Measurements from ENCODE around the gene MRPL3. TPM values are rescaled to one million over a fixed set of nuclear protein-coding genes. Genes with fewer than 3 reads are reported as not detected.

The MRPL3 gene
- total and polyA plus RNA-seq, 2 donors (not counting 3 experiments of a cell fraction or from before 2014, with no cell fraction given), result 49.6 to 68.2 TPM

DNA sequence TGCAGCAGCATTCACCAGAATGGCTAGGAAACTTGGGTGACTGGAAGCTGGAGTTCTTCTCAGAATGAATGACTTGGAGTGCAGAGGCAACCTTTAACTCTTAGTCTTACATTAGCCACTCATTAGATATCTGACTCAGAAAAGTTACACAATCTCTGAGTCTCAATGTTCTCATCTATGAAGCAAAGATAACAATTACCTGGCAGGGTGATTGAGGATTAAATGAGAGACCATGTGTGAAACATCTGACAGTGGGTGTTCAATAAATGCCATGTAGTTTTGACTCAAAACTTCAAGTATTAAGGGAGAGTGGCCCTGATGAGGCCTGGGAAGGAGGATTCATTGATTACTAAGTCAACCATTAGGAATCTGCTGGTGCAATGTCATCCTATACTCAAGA lies 48.3 kb downstream of the MRPL3 start:
- TF ChIP-seq GATA2 (IDR thresholded peaks at IDR 0.05; ENCODE audit: insufficient read depth, insufficient read length, low read depth, low read length) (no peak), JUN (IDR thresholded peaks at IDR 0.05; ENCODE audit: borderline replicate concordance, insufficient read depth, insufficient read length, low read depth) (no peak), FOS (IDR thresholded peaks at IDR 0.05; ENCODE audit: borderline replicate concordance, insufficient read depth, low read length) (no peak), POLR2A (IDR thresholded peaks at IDR 0.05; ENCODE audit: low read depth, low read length) (no peak), MYC (IDR thresholded peaks at IDR 0.05; ENCODE audit: low read depth, low read length) (no peak), POLR2AphosphoS5 (IDR thresholded peaks at IDR 0.05; ENCODE audit: insufficient read depth, low read depth, low read length) (no peak), EZH2 (IDR thresholded peaks at IDR 0.05; ENCODE audit: borderline replicate concordance, low read depth, low read length, severe bottlenecking) (no peak)
- TF ChIP-seq, protein P1, sequence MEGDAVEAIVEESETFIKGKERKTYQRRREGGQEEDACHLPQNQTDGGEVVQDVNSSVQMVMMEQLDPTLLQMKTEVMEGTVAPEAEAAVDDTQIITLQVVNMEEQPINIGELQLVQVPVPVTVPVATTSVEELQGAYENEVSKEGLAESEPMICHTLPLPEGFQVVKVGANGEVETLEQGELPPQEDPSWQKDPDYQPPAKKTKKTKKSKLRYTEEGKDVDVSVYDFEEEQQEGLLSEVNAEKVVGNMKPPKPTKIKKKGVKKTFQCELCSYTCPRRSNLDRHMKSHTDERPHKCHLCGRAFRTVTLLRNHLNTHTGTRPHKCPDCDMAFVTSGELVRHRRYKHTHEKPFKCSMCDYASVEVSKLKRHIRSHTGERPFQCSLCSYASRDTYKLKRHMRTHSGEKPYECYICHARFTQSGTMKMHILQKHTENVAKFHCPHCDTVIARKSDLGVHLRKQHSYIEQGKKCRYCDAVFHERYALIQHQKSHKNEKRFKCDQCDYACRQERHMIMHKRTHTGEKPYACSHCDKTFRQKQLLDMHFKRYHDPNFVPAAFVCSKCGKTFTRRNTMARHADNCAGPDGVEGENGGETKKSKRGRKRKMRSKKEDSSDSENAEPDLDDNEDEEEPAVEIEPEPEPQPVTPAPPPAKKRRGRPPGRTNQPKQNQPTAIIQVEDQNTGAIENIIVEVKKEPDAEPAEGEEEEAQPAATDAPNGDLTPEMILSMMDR (IDR thresholded peaks at IDR 0.05; ENCODE audit: extremely low read depth in 1 of 2, insufficient read depth in 1 of 2, low read depth in 1 of 2, low read length in 2 of 2), result no peak
- TF ChIP-seq, protein P2, sequence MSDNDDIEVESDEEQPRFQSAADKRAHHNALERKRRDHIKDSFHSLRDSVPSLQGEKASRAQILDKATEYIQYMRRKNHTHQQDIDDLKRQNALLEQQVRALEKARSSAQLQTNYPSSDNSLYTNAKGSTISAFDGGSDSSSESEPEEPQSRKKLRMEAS (IDR thresholded peaks at IDR 0.05; ENCODE audit: insufficient read depth, insufficient read length), result no peak
- H3K9ac ChIP-seq (replicated peaks; ENCODE audit: extremely low read depth, insufficient read depth, low read length), result no peak overlapping the region
- H3K27ac ChIP-seq (ENCODE audit: insufficient read depth, low read depth, low read length), result no peak overlapping the region
- H3K9me3 ChIP-seq (replicated peaks; ENCODE audit: control insufficient read depth, insufficient read depth, low read length), result no peaks in the 10 kb centered on the region
- dilution Hi-C loops (cut with MboI; ENCODE audit: extremely low pct_ligation_motif_present, low sequenced_read_pairs) (no loop called here), intact Hi-C loops (cut with micrococcal nuclease) (loop anchor here (5.0 kb wide), 1 partner anchor 177 kb away; no protein-coding TSS in a partner anchor)
- no peak overlapping the region for H2AFZ ChIP-seq (ENCODE audit: low read depth, low read length)
- no TSS peak for BruUV-seq (replicated peaks)
- CTCF ChIA-PET, result interaction anchor here (1.3 kb wide), 1 partner anchor 12 kb away, joined by 3 read pairs; no protein-coding TSS in a partner anchor
- H3K79me2 ChIP-seq (ENCODE audit: control insufficient read depth, insufficient read depth, low read length), result no peaks in the 10 kb centered on the region
- POLR2A ChIA-PET, result no interaction called here
- no peak overlapping the region for H3K4me2 ChIP-seq (ENCODE audit: insufficient read depth, low read length)
- FAIRE-seq, result no peak
- no peak overlapping the region for H3K4me3 ChIP-seq (replicated peaks in 1 of 3; ENCODE audit: insufficient read depth in 1 of 3, low read depth in 1 of 3, low read length in 3 of 3)
- no peaks in the 10 kb centered on the region for H3K36me3 ChIP-seq (ENCODE audit: control insufficient read depth in 2 of 2, extremely low read depth in 1 of 2, insufficient read depth in 2 of 2, low read length in 2 of 2)
- no peaks in the 10 kb centered on the region for H4K20me1 ChIP-seq (replicated peaks; ENCODE audit: control insufficient read depth, extremely low read depth, insufficient read depth, low read length)
- no peaks in the 10 kb centered on the region for H3K9me1 ChIP-seq (replicated peaks; ENCODE audit: control insufficient read depth, extremely low read depth, insufficient read depth, low read length)
- no peaks in the 10 kb centered on the region for H3K4me1 ChIP-seq (ENCODE audit: control insufficient read depth, extremely low read depth, insufficient read depth, low read length)
- no peak for DNase-seq (ENCODE audit: low read depth, low spot score)
- H3K27me3 ChIP-seq (ENCODE audit: control insufficient read depth in 2 of 2, insufficient read depth in 2 of 2, low read length in 2 of 2), result no peaks in the 10 kb centered on the region
